Neural cell (in vitro differentiated cells): ENCODE measurements around the gene TIAM1. TPM values are rescaled to one million over a fixed set of nuclear protein-coding genes. Genes with fewer than 3 reads are reported as not detected.

Experiments
- H2AFZ ChIP-seq: fragments of 200-600, 300-800 bp; sonication (generic), shearing (Covaris generic); 2 replicates; pipeline ENCODE4 v1.6.0; 2014; ENCODE audit warnings: low read depth, mild to moderate bottlenecking, antibody characterized with exemption, low read length, moderate library complexity
- H3F3A ChIP-seq: fragments of 200-600 bp; shearing (Covaris generic); 2 replicates; pipeline ENCODE4 v1.6.1; 2016; ENCODE audit warnings: mild to moderate bottlenecking, moderate library complexity, mixed read lengths, antibody characterized with exemption, low read length; ENCODE audit not compliant: insufficient read depth, poor library complexity, severe bottlenecking
- H3K27ac ChIP-seq: fragments of 200-600, 300-800 bp; sonication (generic), shearing (Covaris generic); 2 replicates; pipeline ENCODE4 v1.5.1; 2014; ENCODE audit warnings: mild to moderate bottlenecking, low read length, moderate library complexity
- H3K27me3 ChIP-seq: fragments of 300-800, 200-600 bp; sonication (generic), shearing (Covaris generic); 2 replicates; pipeline ENCODE4 v1.6.0; 2014; ENCODE audit warnings: mild to moderate bottlenecking, low read depth, low read length, moderate library complexity; ENCODE audit not compliant: insufficient read depth
- H3K36me3 ChIP-seq: fragments of 300-800, 200-600 bp; sonication (generic), shearing (Covaris generic); 2 replicates; pipeline ENCODE4 v1.5.1; 2014; ENCODE audit warnings: mild to moderate bottlenecking, antibody characterized with exemption, low read length, moderate library complexity; ENCODE audit not compliant: insufficient read depth
- H3K4me2 ChIP-seq: fragments of 300-800, 200-600 bp; sonication (generic), shearing (Covaris generic); 2 replicates; pipeline ENCODE4 v1.6.0; 2014; ENCODE audit warnings: mild to moderate bottlenecking, low read length
- H3K4me3 ChIP-seq: fragments of 300-800, 200-600 bp; sonication (generic), shearing (Covaris generic); 2 replicates; pipeline ENCODE4 v1.5.1; 2014; ENCODE audit warnings: mild to moderate bottlenecking, low read length, moderate library complexity
- H3K79me2 ChIP-seq: fragments of 200-600 bp; shearing (Covaris generic); replicated peaks from 2 replicates; pipeline ENCODE4 v1.6.0; 2014; ENCODE audit warnings: mild to moderate bottlenecking, low read length, moderate library complexity; ENCODE audit not compliant: insufficient read depth
- H3K9ac ChIP-seq: fragments of 300-800, 200-600 bp; sonication (generic), shearing (Covaris generic); 2 replicates; pipeline ENCODE4 v1.6.1; 2016; ENCODE audit warnings: mild to moderate bottlenecking, low read length, mixed read lengths
- H3K9me2 ChIP-seq: fragments of 200-600 bp; shearing (Covaris generic); 2 replicates; pipeline ENCODE4 v1.6.1; 2016; ENCODE audit warnings: mild to moderate bottlenecking, low read length, mixed read lengths; ENCODE audit not compliant: insufficient read depth
- H3K9me3 ChIP-seq: fragments of 200-600, 300-800 bp; sonication (generic), shearing (Covaris generic); 2 replicates; pipeline ENCODE4 v1.6.1; 2016; ENCODE audit warnings: mild to moderate bottlenecking, mixed run types, low read length, moderate library complexity, mixed read lengths
- H4K20me1 ChIP-seq: fragments of 200-600 bp; shearing (Covaris generic); 2 replicates; pipeline ENCODE4 v1.6.1; 2016; ENCODE audit warnings: mild to moderate bottlenecking, mixed run types; ENCODE audit not compliant: insufficient read depth
- EP300 ChIP-seq: fragments of 450-650 bp; conservative IDR thresholded peaks from 2 replicates; pipeline ENCODE4 v1.6.1; 2014; ENCODE audit warnings: antibody characterized with exemption, mild to moderate bottlenecking, moderate library complexity; ENCODE audit not compliant: poor library complexity, severe bottlenecking
- EZH2 ChIP-seq: fragments of 200-600, 300-800 bp; shearing (Covaris generic), sonication (generic); IDR thresholded peaks from 2 replicates; pipeline ENCODE4 v1.6.1; 2014; ENCODE audit warnings: antibody characterized with exemption, low read length, borderline replicate concordance, mild to moderate bottlenecking; ENCODE audit not compliant: insufficient read depth, poor library complexity, severe bottlenecking
- MXI1 ChIP-seq: fragments of 450-650 bp; conservative IDR thresholded peaks from 2 replicates; pipeline ENCODE4 v1.6.1; 2014; ENCODE audit warnings: antibody characterized with exemption, mild to moderate bottlenecking; ENCODE audit not compliant: poor library complexity, severe bottlenecking
- POLR2AphosphoS5 ChIP-seq: IDR thresholded peaks from 2 replicates; pipeline ENCODE4 v1.6.1; 2012
- RAD21 ChIP-seq: fragments of 450-650 bp; conservative IDR thresholded peaks from 2 replicates; pipeline ENCODE4 v1.6.1; 2014; ENCODE audit warnings: antibody characterized with exemption, mild to moderate bottlenecking, moderate library complexity
- SMC3 ChIP-seq: fragments of 450-650 bp; conservative IDR thresholded peaks from 2 replicates; pipeline ENCODE4 v1.6.1; 2014; ENCODE audit warnings: antibody characterized with exemption, mild to moderate bottlenecking, moderate library complexity; ENCODE audit not compliant: poor library complexity
- TAF1 ChIP-seq: IDR thresholded peaks from 2 replicates; pipeline ENCODE4 v1.6.1; 2012; ENCODE audit warnings: low read depth
- polyA plus RNA-seq: library from polyadenylated mRNA; depleted of rRNA; stranded (reverse); fragments of >200 nt; gene quantifications from 2 replicates; pipeline ENCODE4 v1.2.3, GENCODE V29; 2014
- TF ChIP-seq, protein P1 (sequence below): IDR thresholded peaks from 2 replicates; pipeline ENCODE4 v1.6.1; 2012; ENCODE audit warnings: borderline replicate concordance
- TF ChIP-seq, protein P2 (sequence below): fragments of 450-650 bp; IDR thresholded peaks from 2 replicates; pipeline ENCODE4 v1.5.1; 2014; ENCODE audit warnings: antibody characterized with exemption, mild to moderate bottlenecking, moderate library complexity; ENCODE audit not compliant: poor library complexity, severe bottlenecking

Gene TIAM1
- polyA plus RNA-seq, 1 donor from 2014 or later = 13.2 TPM

DNA sequence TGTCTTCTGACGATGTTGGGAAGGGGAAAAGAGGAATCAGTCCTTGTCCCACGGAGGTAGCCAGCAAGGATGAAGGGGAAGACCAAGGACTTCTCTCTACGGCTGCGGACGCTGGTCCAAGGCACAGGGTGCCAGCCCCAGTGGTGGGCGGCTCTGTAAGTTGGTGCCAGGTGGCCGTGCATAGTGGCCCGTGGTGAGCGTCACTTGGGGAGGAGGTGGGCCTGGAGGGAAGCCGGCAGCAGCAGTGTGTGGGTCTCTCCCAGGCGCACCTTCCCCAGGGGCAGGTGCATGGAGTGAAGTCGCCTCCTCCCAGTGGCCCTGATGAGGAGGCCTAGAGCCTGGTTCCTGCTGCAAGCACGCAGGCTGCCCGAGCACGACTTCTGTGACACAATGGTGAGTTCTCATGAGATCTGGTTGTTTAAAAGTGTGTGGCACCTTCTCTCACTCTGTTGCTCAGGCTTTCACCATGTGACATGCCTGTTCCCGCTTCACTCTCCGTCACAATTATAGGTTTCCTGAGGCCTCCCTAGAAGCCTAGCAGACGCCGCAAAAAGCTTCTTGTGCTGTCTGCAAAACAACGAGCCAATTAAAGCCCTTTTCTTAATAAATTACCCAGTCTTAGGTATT lies 43.6 kb upstream of the TIAM1 start:
- Histone ChIP-seq H3F3A (no peaks in the 10 kb centered on the region), H3K4me3 (no peak overlapping the region), H3K79me2 (no peaks in the 10 kb centered on the region), H3K36me3 (no peaks in the 10 kb centered on the region), H2AFZ (no peak overlapping the region), H3K9me2 (no peaks in the 10 kb centered on the region), H4K20me1 (no peaks in the 10 kb centered on the region), H3K4me2 (no peak overlapping the region), H3K27me3 (no peaks in the 10 kb centered on the region), H3K27ac (no peak overlapping the region), H3K9ac (no peak overlapping the region), H3K9me3 (no peaks in the 10 kb centered on the region)
- TF ChIP-seq TAF1 = no peak
- TF ChIP-seq EZH2 = no peak
- no peak for TF ChIP-seq MXI1
- no peak for TF ChIP-seq EP300
- TF ChIP-seq, protein P1, sequence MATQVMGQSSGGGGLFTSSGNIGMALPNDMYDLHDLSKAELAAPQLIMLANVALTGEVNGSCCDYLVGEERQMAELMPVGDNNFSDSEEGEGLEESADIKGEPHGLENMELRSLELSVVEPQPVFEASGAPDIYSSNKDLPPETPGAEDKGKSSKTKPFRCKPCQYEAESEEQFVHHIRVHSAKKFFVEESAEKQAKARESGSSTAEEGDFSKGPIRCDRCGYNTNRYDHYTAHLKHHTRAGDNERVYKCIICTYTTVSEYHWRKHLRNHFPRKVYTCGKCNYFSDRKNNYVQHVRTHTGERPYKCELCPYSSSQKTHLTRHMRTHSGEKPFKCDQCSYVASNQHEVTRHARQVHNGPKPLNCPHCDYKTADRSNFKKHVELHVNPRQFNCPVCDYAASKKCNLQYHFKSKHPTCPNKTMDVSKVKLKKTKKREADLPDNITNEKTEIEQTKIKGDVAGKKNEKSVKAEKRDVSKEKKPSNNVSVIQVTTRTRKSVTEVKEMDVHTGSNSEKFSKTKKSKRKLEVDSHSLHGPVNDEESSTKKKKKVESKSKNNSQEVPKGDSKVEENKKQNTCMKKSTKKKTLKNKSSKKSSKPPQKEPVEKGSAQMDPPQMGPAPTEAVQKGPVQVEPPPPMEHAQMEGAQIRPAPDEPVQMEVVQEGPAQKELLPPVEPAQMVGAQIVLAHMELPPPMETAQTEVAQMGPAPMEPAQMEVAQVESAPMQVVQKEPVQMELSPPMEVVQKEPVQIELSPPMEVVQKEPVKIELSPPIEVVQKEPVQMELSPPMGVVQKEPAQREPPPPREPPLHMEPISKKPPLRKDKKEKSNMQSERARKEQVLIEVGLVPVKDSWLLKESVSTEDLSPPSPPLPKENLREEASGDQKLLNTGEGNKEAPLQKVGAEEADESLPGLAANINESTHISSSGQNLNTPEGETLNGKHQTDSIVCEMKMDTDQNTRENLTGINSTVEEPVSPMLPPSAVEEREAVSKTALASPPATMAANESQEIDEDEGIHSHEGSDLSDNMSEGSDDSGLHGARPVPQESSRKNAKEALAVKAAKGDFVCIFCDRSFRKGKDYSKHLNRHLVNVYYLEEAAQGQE = no peak
- TF ChIP-seq POLR2AphosphoS5 = no peak
- TF ChIP-seq, protein P2, sequence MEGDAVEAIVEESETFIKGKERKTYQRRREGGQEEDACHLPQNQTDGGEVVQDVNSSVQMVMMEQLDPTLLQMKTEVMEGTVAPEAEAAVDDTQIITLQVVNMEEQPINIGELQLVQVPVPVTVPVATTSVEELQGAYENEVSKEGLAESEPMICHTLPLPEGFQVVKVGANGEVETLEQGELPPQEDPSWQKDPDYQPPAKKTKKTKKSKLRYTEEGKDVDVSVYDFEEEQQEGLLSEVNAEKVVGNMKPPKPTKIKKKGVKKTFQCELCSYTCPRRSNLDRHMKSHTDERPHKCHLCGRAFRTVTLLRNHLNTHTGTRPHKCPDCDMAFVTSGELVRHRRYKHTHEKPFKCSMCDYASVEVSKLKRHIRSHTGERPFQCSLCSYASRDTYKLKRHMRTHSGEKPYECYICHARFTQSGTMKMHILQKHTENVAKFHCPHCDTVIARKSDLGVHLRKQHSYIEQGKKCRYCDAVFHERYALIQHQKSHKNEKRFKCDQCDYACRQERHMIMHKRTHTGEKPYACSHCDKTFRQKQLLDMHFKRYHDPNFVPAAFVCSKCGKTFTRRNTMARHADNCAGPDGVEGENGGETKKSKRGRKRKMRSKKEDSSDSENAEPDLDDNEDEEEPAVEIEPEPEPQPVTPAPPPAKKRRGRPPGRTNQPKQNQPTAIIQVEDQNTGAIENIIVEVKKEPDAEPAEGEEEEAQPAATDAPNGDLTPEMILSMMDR = no peak
- TF ChIP-seq RAD21 = no peak
- no peak for TF ChIP-seq SMC3

DNA sequence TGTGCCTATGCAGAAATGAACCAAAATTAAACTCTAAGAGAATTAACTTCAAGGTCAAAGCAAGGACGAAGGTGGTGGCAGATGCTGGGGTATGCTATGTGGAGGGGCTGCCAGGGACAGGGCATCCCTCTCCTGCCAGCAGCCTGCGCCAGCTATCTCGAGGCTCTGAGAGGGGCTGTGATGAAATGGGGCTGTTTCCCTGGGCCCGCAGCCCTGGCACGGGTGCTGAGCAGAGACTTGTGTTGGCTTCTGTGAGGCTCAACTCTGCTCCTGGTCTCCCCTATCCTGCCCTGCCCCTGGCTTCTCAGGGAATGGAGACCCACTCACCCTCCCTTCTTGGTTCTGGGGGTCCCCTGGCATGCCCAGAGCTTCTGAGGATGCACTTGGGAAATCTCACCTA lies 41.9 kb upstream of the TIAM1 start:
- H2AFZ ChIP-seq = no peak overlapping the region
- H4K20me1 ChIP-seq = no peaks in the 10 kb centered on the region
- no peaks in the 10 kb centered on the region for H3K9me3 ChIP-seq
- H3K9me2 ChIP-seq = no peaks in the 10 kb centered on the region
- no peak overlapping the region for H3K4me2 ChIP-seq
- no peaks in the 10 kb centered on the region for H3K36me3 ChIP-seq
- TF ChIP-seq POLR2AphosphoS5 (no peak), EZH2 (no peak), RAD21 (no peak), SMC3 (no peak), TAF1 (no peak), MXI1 (no peak), EP300 (no peak)
- TF ChIP-seq, protein P1 = no peak
- TF ChIP-seq, protein P2 = no peak
- no peaks in the 10 kb centered on the region for H3K27me3 ChIP-seq
- no peak overlapping the region for H3K9ac ChIP-seq
- no peak overlapping the region for H3K4me3 ChIP-seq
- H3F3A ChIP-seq = no peaks in the 10 kb centered on the region
- no peak overlapping the region for H3K27ac ChIP-seq
- H3K79me2 ChIP-seq = no peaks in the 10 kb centered on the region
